HG03571 (cell line): ENCODE results near the gene CLCN4.

Source experiments
- ATAC-seq: cut with Tn5 transposase; IDR thresholded peaks from one replicate; pipeline ENCODE4 v1.9.1; 2021; ENCODE audit not compliant: unreplicated experiment

Gene CLCN4

DNA sequence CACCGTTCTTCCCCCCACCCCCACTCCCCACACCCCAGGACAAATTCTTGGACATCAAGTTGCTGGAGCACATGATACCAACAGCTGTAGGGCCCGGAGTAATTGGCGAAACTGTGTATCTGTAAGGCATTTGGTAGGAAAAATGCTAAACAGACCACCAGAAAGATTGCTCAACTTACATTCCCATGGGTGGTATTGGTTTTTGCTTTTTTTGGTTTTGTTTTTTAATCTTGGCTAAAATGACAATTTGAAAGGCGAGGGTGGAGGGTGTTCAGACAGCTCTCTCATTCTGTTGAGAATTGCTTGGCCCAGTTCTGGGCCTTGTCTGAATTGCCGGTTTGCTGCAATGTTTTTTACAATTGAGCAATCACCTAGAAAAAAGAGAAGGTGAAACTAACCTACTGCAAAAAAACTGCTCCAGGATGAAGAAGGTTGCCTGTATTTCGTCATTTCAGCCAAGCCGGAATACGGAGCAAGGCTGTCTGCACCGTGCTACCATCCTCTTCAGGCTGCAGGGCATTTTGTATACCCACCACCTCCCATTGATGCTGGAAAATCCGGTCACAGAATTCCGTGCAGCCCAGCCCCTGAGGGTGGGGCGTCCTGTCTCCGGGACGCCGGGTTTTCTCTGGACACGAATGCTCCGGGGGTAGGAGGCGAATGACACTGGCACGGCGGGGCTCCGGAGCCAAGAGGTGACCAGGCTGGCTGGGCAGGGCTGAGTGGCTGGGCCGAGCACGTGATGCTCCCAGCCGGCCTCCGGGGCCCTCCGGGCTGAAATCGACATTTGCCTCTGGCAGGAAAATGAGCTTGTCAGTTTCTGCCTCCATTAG is at the start of gene CLCN4:
CLCN4 (plus strand) TSS at position 777 of the 833 bp plus-strand sequence. CDS start 28,058 bp downstream, outside the sequence.
- ATAC-seq: peak; percentile 81

DNA sequence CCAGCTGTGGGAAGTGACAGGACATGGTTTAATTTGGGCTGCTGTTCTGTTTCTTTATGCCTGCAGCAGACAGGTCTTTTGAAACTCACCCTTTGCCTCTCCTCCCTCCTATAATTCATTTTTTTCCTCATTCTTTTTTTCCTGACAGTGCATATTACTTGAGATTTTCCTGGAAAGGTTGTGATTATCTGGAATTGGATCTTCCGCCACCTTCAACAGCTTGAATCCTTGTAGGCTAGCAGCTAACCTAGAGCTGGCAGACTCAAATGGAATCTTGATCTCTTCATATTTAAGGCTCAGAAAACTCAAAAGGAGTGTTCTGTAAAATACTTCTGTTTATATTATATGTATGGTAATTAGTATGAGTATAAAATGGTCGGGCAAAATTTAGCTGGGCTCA is 49.3 kb upstream of the CLCN4 start:
- no peak for ATAC-seq

DNA sequence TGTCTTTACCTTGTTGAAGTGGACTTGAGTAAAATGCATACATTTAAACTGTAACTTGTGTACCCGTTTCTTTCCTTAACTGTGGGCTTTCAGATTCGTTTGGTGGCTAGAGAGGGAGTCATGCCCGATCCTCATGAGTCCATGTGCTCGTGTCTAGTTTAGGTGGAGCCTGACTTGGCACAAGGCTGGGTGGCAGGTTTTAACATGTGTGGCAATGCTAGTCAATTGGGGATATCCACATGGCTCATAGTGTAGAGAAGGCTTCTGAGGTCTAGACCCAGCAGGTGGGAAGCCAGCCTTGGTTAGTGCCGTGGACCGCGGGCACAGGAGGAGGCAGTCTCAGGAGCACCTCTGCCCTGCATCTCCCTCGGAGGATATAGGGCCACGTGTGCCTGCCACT is 48.5 kb upstream of the CLCN4 start:
- ATAC-seq: no peak

DNA sequence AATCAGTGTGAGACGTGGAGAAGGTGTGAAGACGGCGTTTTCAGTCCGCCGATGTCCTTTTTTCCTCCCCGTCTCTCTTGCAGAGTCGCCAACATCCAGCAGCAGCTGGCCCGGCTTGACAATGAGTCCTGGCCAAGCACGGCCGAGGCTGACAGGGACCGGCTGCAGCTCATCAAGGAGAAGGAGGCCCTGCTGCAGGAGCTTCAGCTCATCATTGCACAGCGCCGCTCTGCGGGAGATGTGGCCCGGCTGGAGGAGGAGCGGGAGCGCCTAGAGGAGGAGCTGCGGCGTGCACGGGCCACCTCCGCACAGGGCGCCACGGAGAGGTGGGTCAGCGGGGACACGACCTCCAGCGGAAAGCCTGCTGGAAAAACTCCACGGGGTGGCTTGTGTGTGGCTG is 47.1 kb upstream of the CLCN4 start:
- ATAC-seq: no peak

DNA sequence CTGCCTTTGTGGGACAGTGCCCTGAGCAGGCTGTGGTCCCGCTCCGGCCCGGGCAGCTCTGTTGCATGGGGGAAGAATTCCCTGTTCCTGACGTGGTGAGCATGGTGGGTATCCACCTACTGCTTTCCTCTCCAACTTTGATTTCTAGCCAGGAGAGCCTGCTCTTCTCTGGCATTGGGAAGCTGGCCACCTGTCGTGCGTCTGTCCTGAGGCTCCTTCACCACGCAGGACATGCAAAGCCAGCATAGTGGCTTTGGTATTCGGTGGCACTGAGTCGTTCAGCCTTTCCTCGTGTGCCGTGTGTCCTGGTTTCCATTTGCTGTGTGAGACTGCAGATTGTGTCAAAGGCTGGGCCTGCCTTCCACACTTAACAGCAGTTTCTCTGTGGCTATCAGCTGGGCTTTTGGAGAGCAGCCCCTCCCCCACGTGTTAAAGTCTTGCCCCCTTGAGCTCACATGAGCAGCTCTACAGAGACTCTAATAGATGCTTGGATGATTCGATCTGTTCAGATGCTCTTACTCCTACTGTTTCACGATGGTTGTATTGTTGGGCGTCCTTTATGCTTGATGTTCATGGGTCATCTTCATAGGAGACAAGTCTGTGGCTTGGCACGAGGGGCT is 46.3 kb upstream of the CLCN4 start:
- no peak for ATAC-seq

DNA sequence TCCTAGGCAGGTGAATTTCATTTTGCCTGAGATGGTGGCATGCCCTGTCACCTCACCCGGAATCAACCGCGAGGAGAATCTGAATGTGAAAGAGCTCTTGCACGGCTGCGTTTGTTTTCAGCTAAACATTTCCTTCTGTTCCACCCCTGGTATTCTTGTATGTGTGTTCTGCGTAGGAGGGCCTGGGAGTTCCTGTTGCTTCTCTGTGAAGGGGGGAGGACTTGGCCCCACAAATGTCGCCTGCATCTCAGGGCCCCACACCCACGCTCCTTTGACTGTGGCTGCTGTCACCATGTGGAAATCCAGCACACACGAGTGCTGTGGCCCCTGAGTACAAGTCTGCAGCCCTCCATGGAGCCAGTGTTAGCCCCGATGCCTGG is 45.8 kb upstream of the CLCN4 start:
- no peak for ATAC-seq

DNA sequence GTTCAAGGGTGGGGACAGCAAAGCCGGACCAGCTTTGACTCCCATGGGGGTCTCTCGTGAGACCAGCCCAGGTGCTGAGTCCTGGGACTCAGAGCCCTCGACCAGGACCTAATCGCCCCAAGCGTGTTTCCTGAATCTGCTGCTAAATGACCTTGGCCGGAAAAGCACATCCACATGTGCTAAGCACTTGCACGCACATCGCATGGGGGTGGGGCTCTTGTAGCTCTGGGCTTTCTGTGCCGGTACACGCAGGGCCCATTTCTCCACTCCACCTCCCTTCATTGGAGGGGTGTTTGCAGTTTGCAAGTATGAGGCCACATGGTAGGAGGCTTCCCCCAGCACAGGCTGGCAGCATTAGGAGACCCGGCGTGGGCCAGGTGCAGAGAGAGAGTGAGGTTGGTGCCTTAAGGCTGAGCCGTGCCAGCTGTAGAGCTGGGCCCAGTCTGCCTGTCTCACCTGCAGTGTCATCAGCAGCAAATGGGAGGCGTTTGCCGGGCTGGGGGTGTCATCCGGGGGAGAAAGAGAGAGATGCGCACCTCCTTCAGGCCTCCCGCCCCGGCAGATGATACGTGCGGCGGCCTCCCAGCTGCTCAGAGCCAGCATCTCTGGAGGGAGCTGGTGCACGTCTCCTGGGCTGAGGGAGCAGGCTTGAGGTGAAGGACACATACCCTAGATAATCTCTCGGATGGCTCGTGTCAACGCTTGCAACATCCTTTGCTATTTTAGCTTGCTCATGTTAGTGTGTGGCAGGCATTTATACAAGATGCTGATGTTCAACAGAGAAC is 45.2 kb upstream of the CLCN4 start:
- ATAC-seq: no peak

DNA sequence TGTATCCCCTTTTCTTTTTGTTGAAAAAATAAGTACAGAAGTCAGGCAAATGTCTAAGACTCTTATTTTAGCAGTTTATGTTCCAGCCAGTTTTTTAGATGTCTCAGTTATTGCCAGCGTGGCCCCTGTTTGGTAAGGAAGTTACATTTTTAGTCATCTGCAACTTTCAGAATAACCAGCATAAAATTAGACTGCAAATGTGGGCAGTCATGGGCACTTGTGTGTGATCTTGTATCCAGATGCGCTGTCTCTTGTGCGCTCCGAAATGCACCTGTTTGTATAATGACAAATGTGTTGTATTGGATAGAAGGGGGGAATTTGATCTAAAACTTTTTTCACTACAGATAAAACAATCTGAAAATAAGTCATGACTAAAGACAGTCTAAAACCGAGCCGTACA is 44.3 kb upstream of the CLCN4 start:
- peak; percentile 55 for ATAC-seq

DNA sequence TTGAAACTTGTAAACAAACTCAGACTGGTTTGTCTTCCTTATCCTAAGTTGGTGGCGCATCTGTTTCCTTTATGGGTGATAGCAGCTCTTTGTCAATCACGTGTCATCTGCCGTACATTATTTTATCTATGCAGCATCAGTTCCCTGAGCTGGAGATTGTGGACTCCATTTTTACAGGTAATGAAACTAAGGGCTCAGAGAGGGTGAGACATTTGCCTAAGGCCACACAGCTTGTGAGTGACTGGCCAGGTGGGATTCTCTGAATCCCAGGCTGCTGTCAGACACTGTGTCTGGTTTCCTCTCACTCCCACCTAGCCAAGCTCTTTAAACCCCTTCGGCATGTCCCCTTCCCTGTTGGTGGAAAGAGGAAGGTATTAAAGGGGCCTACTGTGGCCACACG is 41.7 kb upstream of the CLCN4 start:
- ATAC-seq: no peak

DNA sequence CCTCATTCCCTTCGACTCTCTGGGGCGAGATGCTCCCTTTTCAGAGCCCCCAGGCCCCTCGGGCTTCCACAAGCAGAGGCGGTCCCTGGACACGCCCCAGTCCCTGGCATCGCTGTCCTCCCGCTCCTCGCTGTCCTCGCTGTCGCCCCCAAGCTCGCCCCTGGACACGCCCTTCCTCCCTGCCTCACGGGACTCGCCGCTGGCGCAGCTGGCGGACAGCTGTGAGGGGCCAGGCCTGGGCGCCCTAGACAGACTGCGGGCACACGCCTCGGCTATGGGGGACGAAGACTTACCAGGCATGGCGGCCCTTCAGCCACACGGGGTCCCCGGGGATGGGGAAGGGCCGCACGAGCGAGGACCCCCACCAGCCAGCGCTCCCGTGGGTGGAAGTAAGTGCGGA is 39.5 kb upstream of the CLCN4 start:
- ATAC-seq: no peak

DNA sequence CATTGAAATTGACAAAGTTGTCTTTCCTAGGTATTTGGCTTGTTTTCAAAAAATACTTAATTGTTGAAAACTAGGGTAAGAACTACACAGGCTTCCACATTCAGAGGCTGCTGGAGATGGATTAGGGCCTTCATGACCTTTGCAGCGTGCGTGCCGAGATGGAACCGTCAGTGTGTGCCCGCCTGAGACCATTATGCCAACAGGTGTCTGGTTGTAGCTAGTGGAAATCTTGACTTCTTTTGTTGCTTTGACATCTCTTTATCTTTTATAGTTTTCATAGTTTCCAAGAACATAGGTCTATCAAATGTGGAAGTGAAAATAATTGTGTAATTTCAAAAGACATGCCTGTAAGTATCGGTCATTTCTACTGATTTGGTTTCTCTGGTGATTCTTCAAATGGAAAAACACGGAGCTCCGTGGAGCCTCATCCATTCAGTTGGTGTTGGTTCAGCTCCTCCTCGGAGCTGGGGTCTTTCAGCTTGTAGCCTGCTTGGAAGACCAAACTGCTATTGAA is 38.9 kb upstream of the CLCN4 start:
- no peak for ATAC-seq

DNA sequence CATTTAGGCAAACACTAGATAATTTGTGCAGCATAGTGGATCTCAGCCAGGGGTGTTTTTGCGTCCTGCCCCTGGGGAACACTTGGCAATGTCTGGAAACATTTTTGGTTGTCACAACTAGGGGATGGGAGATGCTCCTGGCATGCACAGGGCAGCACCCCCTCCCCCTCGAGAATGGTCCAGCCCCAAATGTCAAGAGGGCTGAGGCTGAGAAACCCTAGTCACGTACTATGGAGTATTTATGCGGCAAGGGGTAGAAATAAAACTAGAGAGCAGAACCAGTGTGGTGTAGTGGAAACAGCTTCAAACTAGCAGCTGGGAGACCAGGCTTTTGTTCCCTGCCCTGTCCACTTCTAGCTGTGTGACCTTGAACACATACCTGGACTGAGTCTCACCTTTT is 38.2 kb upstream of the CLCN4 start:
- ATAC-seq: no peak

DNA sequence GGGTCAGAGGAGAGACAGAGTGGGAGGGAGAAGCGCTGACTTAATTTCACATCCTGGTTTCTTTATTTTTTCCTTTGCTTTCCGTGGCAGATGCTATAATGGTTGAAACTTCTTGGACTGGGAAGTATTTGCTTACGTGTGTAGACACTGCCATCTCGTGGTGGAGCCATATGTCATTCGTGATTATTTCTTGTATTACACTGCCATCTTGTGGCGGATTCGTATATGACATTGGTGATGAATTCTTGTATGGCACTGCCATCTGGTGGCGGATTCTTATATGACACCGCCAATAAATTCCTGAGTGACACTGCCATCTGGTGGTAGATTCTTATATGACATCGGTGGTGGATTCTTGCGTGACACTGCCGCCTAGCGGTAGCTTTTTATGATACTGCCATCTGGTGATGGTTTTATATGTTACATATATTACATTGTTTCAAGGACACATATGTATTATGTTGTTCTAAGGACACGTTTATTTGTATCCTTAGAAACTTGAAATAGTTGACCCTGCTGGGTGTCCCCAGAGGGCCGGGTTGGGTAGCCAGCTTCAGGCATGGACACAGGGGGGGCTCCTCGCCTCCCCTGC is 37.3 kb upstream of the CLCN4 start:
- no peak for ATAC-seq

DNA sequence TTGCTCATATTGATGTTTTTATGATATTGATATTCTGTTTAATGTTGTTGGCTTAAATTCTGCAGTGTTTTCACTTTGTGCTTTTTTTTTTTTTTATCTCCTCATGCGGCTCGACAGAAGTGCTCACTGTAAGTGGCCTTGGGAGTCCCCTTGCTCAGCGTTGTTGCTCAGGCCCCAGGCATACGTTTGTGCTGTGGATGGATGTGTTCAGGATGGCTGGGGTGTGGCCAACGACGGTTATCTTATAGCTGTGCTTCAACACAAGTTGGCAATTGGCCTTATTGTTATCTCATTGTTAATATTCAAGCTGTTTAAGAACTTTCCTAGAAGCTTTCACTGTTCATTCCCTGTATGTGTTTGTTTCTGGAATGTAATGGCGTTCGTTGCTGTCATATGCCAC is 36.4 kb upstream of the CLCN4 start:
- ATAC-seq: no peak

DNA sequence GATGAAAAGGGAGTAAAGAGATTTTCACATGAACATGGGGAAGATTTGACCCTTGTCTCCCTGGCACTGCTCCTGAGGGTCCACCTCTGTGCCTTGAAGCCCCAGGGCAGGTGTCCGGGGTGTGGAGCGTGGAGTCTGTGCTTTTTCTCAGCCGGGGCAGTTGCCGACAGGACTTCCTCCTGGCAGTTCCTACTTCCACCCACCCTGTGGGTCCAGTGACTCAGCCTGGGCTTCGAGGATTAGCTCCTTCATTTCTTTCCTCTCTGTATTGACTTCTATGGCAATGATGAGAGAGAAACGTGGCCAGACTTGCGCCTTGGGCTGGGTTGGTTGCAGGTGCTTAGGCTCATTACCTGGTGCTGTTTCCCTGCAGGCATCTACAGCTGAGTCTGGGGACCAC is 35.9 kb upstream of the CLCN4 start:
- ATAC-seq: no peak

DNA sequence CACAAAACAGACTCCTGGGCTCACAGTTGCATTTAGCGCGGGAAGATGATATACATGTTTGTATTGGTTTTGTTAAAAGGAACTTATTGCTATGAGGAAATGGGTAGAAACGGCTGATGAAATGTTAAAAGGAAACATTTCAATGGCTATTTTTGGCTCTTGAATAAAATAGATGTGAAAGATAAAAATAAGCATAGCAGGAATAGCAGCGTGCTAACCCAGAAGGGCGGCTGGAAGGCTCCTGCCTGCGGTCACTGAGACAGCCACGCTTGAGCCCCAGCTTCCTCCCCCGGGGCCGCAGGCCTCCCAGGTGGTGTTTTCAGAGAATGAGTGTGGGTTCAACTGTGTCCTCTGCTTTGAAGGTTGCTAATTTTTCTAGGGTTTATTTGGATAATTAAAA is 35.0 kb upstream of the CLCN4 start:
- ATAC-seq: peak; percentile 83

DNA sequence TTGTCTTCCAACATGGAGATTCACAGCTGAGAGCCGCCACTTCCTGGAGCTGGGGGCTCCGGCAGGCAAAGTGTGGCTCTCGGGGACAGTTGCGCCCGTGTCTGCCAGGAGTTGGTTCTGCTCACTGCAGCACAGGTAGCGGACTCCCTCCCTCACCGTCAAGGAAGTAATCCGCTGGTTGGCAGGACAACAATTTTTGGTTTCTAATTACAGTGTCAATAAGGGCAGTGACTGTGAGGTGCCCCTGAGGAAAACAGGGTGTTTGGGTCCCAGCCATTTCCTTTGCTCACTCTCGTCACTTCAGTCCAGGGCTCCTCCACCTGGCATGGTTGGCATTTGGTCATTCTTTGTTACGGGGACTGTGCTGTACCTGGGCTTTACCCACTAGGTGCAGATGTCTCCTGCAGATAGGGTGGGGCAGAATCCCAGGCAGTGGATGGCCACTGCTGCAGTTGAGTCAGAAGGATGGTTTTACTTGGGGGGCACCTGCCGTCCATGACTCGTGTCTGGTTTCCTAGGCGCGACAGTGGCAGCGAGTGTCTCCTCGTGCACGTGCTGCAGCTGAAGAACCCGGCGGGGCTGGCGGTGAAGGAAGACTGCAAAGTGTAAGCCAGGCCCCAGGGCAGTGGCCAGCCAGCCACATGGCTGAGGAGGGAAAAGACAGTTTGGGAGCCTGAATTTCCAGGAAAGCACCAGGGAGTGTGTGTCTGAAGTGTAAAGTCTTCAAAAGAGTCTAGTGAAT is 32.1 kb upstream of the CLCN4 start:
- no peak for ATAC-seq

DNA sequence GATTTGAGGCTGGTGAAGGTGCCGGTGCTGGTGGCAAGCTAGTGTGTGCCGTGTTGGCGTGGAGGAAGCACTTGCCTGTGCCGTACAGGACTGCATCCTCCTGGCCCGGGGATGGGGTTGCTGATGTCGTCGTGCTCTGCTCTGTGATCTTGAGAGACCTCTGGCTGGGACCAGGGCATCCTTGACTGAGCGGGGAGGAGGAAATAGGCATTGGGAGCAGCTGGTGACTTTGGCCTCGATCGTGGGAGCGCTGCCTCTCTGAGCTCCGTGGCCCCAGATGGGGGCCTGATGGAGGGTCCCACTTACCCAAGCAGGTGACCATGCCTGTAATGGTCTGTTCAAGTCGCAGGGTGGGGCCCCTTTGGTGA is 31.5 kb upstream of the CLCN4 start:
- ATAC-seq: no peak

DNA sequence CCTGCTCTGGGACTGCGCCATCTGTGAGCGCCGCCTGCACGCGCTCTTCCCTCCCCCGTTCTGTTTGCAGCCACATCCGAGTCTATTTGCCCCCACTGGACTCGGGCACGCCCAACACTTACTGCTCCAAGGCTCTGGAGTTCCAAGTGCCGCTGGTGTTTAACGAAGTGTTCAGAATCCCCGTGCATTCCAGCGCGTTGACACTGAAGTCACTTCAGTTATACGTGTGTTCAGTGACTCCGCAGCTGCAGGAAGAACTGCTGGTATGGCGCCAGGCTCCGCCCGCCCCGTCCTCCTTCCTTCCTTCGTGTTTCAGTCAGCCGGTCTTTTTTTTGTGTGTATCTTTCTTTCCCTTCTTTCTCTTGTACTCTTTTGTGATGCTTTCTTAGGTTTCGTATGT is 30.7 kb upstream of the CLCN4 start:
- ATAC-seq: no peak

DNA sequence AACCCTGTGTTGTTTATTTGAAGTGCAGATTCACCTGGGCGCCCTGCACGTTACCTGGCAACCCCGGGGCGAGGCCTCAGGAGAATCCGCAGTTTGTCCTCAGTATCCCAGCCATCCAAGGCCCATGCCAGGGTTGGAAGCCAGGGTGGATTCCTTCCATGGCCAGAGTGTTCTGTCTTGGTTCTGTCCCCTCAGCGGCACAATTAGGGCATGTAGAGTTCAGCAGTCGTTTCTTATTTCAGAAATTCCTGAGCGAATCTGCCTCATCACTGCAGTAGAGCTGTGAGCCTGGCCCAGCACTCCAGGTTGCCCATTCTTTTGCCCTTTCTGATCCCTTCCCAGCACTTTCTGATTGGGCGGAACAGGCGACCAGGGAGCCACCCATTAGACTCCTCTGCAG is 29.9 kb upstream of the CLCN4 start:
- no peak for ATAC-seq

DNA sequence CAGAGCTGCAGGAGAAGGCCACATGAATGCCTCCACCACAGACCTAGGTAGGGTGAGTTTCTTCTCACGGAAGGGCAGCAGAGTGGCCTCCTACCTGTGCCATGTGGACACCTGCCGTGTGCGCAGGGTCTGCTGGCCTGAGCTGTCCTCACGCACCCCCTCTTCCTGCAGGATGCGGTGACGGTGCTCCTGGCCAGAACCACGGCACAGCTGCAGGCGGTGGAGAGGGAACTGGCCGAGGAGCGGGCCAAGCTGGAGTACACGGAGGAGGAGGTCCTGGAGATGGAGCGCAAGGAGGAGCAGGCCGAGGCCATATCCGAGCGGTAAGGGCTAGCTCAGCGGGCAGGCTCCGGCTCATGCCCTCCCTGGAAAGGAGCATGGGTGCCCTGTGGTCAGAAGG is 28.4 kb upstream of the CLCN4 start:
- no peak for ATAC-seq
